Hippocampal formation (tissue), 2 donors: Measurements from ENCODE around the gene GRIPAP1.

Experiments used
- DNase-seq, 2 donors: peaks; one replicate each; lab custom pipeline; 2025; lab: John Stamatoyannopoulos, UW

The GRIPAP1 gene

GRCh38 chrX:48923771-48924170 lies 78.3 kb downstream of the GRIPAP1 start:
- DNase-seq: no peak
